Measurements from ENCODE around the gene JAG1.

DNA sequence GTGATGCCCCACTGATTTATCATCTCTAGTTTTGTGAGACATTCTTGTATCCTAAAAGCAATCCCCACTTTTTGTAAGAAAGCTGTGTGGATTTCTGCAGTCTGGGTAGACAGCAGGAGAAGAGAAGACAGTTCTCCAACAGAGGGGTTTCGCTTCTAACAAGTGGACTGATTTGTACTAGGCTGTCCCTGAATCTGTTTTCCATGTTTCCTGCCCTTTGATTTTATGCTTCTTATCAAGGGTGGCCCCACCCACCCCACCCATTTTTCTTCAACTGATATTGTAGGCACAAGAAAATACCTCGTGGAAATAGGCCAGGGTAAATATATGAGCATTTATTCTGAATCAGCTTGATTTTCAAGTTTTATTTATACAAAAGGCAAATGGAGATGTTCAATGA, 25.7 kb upstream of the JAG1 start:
- TF ChIP-seq POLR2A (IDR thresholded peaks at IDR 0.05; ENCODE audit: extremely low read depth, insufficient read length): no peak
- TF ChIP-seq, protein P1, sequence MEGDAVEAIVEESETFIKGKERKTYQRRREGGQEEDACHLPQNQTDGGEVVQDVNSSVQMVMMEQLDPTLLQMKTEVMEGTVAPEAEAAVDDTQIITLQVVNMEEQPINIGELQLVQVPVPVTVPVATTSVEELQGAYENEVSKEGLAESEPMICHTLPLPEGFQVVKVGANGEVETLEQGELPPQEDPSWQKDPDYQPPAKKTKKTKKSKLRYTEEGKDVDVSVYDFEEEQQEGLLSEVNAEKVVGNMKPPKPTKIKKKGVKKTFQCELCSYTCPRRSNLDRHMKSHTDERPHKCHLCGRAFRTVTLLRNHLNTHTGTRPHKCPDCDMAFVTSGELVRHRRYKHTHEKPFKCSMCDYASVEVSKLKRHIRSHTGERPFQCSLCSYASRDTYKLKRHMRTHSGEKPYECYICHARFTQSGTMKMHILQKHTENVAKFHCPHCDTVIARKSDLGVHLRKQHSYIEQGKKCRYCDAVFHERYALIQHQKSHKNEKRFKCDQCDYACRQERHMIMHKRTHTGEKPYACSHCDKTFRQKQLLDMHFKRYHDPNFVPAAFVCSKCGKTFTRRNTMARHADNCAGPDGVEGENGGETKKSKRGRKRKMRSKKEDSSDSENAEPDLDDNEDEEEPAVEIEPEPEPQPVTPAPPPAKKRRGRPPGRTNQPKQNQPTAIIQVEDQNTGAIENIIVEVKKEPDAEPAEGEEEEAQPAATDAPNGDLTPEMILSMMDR (IDR thresholded peaks at IDR 0.05; ENCODE audit: low read depth, low read length): no peak
- no peak for TF ChIP-seq MAX (IDR thresholded peaks at IDR 0.05; ENCODE audit: low read depth, low read length)
- TF ChIP-seq MYC (IDR thresholded peaks at IDR 0.05; ENCODE audit: low read depth, low read length): no peak

All from NB4 (cell line).